Esophagus squamous epithelium (tissue), 5 donors: ENCODE measurements around the gene KRT40. TPM values are rescaled to one million over a fixed set of nuclear protein-coding genes. Genes with fewer than 3 reads are reported as not detected.

ENCODE experiments used
- DNase-seq: peaks from one replicate; lab custom pipeline; 2025; lab: John Stamatoyannopoulos, UW
- H3K27ac ChIP-seq, 4 donors: fragments of 200-600 bp; sonication (generic); one replicate each; pipeline ENCODE4 v1.5.1; 2016 to 2019; ENCODE audit warnings: mild to moderate bottlenecking in 1 of 4
- H3K27me3 ChIP-seq, 4 donors: fragments of 200-600 bp; sonication (generic); 1 replicate in 3 of 4; 2 replicates in 1 of 4; pipeline versions ENCODE4 v1.5.1 to v1.6.0; 2017 to 2021; ENCODE audit warnings: antibody characterized with exemption in 1 of 4
- H3K36me3 ChIP-seq, 3 donors: fragments of 200-600 bp; sonication (generic); one replicate each; pipeline ENCODE4 v1.5.1; 2016 to 2019
- H3K4me1 ChIP-seq, 3 donors: fragments of 200-600 bp; sonication (generic); one replicate each; pipeline ENCODE4 v1.5.1; 2017 to 2019
- H3K4me3 ChIP-seq, 4 donors: fragments of 200-600 bp; sonication (generic); 1 replicate in 3 of 4; 2 replicates in 1 of 4; pipeline ENCODE4 v1.5.1; 2016 to 2019; ENCODE audit warnings: mild to moderate bottlenecking in 2 of 4, moderate library complexity in 1 of 4
- H3K9me3 ChIP-seq, 3 donors: fragments of 200-600 bp; sonication (generic); one replicate each; pipeline ENCODE4 v1.5.1; 2016 to 2019
- POLR2A ChIP-seq, 4 donors: fragments of 450-650 bp; IDR thresholded peaks; one replicate each; pipeline ENCODE4 v1.6.1; 2017; ENCODE audit warnings: antibody characterized with exemption in 4 of 4, mild to moderate bottlenecking in 4 of 4, moderate library complexity in 3 of 4
- WGBS, 2 donors: methylation state at CpG; one replicate each; pipeline ENCODE4 v1.1.5; 2018; 5-methylcytosine and 5-hydroxymethylcytosine counted together
- intact Hi-C: fragments of 100-400 bp; cut with DNase I; formaldehyde crosslinking; loops from one replicate; pipeline ENCODE4 v1.15.0; 2022
- total RNA-seq, 4 donors: library from RNA; depleted of rRNA; stranded (reverse); fragments of >200 nt; gene quantifications; one replicate each; pipeline ENCODE4 v1.1.0, GENCODE V29; 2016
- TF ChIP-seq, protein P1 (sequence below), 6 experiments: fragments of 450-650 bp in 4 of 6; fragments of 200-600 bp in 2 of 6; sonication (generic) in 2 of 6; IDR thresholded peaks; one replicate each; pipeline ENCODE4 v1.5.1; 2016 to 2019; ENCODE audit warnings: antibody characterized with exemption in 6 of 6, mild to moderate bottlenecking in 4 of 6, moderate library complexity in 4 of 6
- donor health status: DM: yes; HTN: yes; CAD: no.

KRT40 gene
- total RNA-seq, 4 donors from 2014 or later: 0.19 TPM; not detected in 3

DNA sequence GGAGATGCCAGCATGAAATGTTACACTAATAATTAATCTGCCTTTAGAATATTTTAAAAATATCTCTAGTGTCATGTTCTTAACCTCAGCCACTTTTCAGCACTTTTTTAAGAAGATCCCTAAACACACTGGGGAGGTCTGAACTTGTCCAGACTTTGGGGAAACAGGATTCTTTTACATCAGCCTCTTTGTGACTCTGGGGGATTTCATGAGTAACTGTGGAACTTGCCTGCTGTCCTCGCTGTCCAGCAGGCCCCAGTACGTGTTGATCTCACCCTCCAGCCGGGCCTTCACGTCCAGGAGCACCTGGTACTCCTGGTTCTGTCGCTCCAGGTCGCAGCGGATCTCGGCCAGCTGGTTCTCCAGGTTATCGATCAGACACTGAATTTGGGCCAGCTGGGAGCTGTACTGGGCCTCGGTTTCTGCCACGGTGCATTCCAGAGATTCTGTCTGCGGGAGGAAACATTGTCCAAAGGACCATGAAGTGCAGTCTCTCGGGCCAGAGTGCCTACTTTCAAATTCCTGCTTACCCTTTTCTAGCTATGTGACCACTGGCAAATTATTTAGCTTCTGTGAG is 5.5 kb downstream of the KRT40 start:
- no peak for DNase-seq
- no peak for TF ChIP-seq POLR2A (IDR thresholded peaks at IDR 0.05)
- TF ChIP-seq, protein P1, sequence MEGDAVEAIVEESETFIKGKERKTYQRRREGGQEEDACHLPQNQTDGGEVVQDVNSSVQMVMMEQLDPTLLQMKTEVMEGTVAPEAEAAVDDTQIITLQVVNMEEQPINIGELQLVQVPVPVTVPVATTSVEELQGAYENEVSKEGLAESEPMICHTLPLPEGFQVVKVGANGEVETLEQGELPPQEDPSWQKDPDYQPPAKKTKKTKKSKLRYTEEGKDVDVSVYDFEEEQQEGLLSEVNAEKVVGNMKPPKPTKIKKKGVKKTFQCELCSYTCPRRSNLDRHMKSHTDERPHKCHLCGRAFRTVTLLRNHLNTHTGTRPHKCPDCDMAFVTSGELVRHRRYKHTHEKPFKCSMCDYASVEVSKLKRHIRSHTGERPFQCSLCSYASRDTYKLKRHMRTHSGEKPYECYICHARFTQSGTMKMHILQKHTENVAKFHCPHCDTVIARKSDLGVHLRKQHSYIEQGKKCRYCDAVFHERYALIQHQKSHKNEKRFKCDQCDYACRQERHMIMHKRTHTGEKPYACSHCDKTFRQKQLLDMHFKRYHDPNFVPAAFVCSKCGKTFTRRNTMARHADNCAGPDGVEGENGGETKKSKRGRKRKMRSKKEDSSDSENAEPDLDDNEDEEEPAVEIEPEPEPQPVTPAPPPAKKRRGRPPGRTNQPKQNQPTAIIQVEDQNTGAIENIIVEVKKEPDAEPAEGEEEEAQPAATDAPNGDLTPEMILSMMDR (IDR thresholded peaks at IDR 0.05): no peak

DNA sequence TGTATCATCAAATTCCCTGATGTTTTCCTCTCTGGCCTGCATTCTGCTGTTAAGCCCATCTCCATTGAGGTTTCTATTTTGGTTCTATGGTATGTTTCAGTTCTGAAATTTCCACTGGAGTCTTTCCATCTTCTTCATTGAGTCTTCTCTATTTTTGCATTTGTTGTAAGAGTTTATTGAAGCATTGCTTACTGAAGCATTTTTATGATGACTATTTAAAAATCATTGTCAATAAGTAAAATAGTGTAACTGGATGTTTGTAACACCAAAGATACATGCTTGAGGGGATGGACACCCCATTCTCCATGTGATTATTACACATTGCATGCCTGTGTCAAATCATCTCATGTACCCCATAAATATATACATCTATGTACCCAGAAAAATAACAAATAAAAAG is 8.6 kb downstream of the KRT40 start:
- no peak overlapping the region for H3K27ac ChIP-seq
- peaks cover 0 to 25% (median 0%) of the 10 kb centered on the region in 4 donors for H3K27me3 ChIP-seq
- H3K9me3 ChIP-seq: no peaks in the 10 kb centered on the region
- intact Hi-C loops: no loop called here
- peaks cover 0 to 11% (median 0%) of the 10 kb centered on the region in 3 donors for H3K4me1 ChIP-seq
- TF ChIP-seq POLR2A (IDR thresholded peaks at IDR 0.05): no peak
- TF ChIP-seq, protein P1 (IDR thresholded peaks at IDR 0.05): no peak
- no peak for DNase-seq
- no peak overlapping the region for H3K4me3 ChIP-seq
- H3K36me3 ChIP-seq: no peaks in the 10 kb centered on the region

More for the DNA sequence above, 5.5 kb downstream of the KRT40 start:
- Histone ChIP-seq H3K4me3 (no peak overlapping the region), H3K36me3 (no peaks in the 10 kb centered on the region), H3K27me3 (peaks cover 0 to 33% (median 0%) of the 10 kb centered on the region in 4 donors), H3K27ac (no peak overlapping the region), H3K9me3 (no peaks in the 10 kb centered on the region), H3K4me1 (peaks cover 0 to 12% (median 0%) of the 10 kb centered on the region in 3 donors)
- intact Hi-C loops: no loop called here
- WGBS, 2 donors: 34 to 63% methylated on average over 9 to 12 of the region's 13 CpGs

DNA sequence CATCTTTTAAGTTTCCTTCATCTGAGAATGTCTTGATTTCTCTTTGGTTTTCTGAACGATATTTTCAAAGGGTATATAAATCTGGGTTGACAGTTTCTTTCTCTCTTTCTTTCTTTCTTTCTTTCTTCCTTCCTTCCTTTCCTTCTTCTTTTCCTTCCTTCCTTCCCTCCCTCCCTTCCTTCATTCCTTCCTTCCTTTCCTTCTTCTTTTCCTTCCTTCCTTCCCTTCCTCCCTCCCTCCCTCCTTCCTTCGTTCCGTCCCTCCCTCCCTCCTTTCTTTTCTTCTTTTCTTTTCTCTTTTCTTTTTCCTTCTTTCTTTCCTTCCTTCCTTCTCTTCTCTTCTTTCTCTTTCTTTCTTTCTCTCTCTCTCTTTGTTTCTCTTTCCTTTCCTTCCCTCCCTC is 9.8 kb downstream of the KRT40 start:
- 90 to 94% methylated on average over 3 of the region's 3 CpGs for WGBS, 2 donors
- Histone ChIP-seq H3K27me3 (peaks cover 0 to 25% (median 0%) of the 10 kb centered on the region in 4 donors), H3K27ac (no peak overlapping the region), H3K9me3 (no peaks in the 10 kb centered on the region), H3K4me1 (peaks cover 0 to 9% (median 0%) of the 10 kb centered on the region in 3 donors), H3K36me3 (no peaks in the 10 kb centered on the region), H3K4me3 (no peak overlapping the region)
- intact Hi-C loops: no loop called here
- DNase-seq: no peak
- no peak for TF ChIP-seq POLR2A (IDR thresholded peaks at IDR 0.05)
- TF ChIP-seq, protein P1 (IDR thresholded peaks at IDR 0.05): no peak

DNA sequence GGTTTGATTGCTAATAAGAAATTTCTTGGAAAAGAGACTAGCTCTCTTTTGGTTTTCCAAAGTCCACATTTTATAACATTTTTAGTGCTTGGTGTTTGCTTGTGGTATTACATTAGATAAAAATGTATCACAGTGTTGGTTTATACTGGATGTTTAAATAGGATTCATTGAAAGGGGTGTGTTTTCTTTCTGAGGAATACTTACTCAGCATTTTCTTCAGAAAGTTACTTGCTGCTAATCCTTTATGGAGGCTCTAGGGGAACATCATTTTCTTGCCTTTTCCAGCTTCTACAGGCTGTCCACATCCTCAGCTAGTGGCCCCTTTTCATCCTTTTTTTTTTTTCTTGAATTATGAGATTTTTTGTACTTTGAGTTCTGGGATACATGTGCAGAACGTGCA is 16.5 kb downstream of the KRT40 start:
- Histone ChIP-seq H3K4me1 (peaks cover 0 to 9% (median 0%) of the 10 kb centered on the region in 3 donors), H3K36me3 (no peaks in the 10 kb centered on the region), H3K27me3 (no peaks in the 10 kb centered on the region), H3K27ac (no peak overlapping the region), H3K4me3 (no peak overlapping the region), H3K9me3 (no peaks in the 10 kb centered on the region)
- no peak for DNase-seq
- intact Hi-C loops: no loop called here
- WGBS, 2 donors: 76 to 87% methylated on average over 1 of the region's 1 CpG
- TF ChIP-seq POLR2A (IDR thresholded peaks at IDR 0.05): no peak
- TF ChIP-seq, protein P1 (IDR thresholded peaks at IDR 0.05): no peak

DNA sequence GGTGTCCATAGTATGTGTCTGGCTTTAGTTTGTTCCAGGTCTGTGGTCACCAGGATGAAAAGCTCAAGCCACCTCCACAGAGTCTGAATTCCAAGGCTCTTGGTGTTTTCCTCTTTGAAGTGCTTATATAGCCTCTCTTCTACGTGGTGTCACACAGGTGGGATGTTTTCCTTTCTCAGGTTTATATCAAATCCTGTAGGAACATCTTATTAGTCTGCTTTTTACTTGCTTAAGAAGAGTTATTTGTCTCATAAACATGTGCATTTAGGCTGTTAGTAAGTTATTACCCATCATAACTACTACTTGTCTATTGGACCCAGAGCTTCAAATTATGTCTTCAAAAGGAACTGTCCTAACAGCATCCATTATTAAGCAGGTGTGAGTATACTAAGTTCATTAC is 17.3 kb downstream of the KRT40 start, which contains the start of gene KRT39:
TSS of gene KRT39 (minus strand) at position 101 of the 400 bp plus-strand sequence. CDS start at position 9, 92 bp downstream.
- Histone ChIP-seq H3K27ac (no peak within 1 kb of the TSS), H3K9me3 (no peaks in the 10 kb centered on the region), H3K36me3 (no peaks in the 10 kb centered on the region), H3K4me3 (no peak within 1 kb of the TSS), H3K27me3 (no peaks in the 10 kb centered on the region), H3K4me1 (peaks cover 0 to 9% (median 0%) of the 10 kb centered on the region in 3 donors)
- intact Hi-C loops: no loop called here
- TF ChIP-seq POLR2A (IDR thresholded peaks at IDR 0.05): no peak
- TF ChIP-seq, protein P1 (IDR thresholded peaks at IDR 0.05): no peak
- DNase-seq: no peak
- 57 to 78% methylated on average over 1 of the region's 1 CpG for WGBS, 2 donors
